HG02571 (cell line): ENCODE measurements around the gene MOK.
"Not testable (repeated sequence)": the region's sequence is repeated elsewhere in the genome, so short reads cannot be mapped to it uniquely, and the experiment has no call there.

Source experiments
- ATAC-seq: cut with Tn5 transposase; IDR thresholded peaks from one replicate; pipeline ENCODE4 v1.9.1; 2021; ENCODE audit warnings: mild to moderate bottlenecking, moderate library complexity; ENCODE audit not compliant: unreplicated experiment

The MOK gene

GRCh38 chr14:102321456-102322422, 16.8 kb upstream of the MOK start:
- ATAC-seq = no peak

GRCh38 chr14:102320671-102321455, 15.9 kb upstream of the MOK start:
- ATAC-seq = no peak

DNA sequence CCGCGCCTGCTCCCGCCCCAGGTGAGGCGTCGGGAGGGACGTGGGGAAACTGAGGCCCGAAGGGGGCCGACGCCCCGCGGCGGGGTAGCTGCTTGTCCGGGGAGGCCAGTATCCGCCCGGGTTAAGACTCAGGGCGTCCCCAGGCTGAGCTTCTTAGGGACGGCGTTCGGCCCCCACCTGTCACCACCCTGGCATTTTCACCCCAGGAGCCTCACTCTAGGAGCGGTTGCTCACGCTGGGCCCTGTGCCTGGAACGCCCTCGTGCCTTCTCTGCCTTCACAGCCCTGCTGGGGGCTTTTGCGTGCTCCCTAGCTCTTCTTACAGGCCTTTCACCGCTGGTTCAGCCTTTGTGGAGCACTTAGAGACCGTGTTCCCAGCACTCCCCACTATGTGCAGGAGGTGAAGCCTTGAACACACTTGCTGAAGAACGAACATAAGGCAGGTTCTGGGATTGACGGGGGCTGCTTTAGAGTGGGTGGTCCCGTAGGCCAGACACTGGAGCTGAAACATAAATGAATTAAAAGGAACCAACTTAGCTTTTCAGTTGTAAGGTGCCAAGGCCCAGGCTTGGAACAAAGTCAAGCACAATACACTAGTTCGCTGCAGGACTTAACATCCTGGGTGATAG, 15.2 kb upstream of the MOK start:
- peak; percentile 26 for ATAC-seq

DNA sequence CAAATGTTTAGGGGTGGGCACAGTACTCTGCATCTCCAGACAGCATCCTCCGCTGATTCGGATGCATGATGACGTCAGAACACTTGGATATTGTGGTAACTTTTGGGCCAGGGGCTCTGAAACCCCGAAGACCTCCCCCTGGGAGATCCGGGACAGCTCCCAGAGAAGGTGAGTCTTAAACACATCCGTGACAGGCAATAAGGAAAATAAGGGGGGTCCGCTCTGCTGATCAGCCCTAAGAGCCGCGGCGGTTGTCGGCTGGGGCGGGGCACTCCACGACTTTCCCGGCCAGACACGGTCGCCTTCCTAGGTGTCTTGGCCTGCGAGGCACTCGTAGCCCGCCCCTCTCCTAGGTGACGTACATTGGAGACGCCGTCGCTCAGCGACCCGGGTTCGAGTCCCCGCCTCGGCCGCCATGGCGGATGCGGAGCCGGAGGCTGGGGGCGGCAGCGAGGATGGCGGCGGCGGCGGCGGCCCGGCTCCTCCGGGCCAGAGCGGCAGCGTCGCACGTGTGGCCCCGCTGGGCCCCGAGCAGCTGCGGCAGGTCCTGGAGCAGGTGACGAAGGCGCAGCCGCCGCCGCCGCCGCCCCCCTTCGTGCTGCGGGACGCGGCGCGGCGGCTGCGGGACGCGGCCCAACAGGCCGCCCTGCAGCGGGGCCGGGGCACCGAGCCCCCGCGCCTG, 14.5 kb upstream of the MOK start, which contains the start of gene ZNF839:
TSS of gene ZNF839 (plus strand) at position 396 of the 682 bp plus-strand sequence. CDS start at position 416, 20 bp downstream.
- ATAC-seq = peak; percentile 47

GRCh38 chr14:102318781-102319276, 13.9 kb upstream of the MOK start:
- no peak for ATAC-seq

- no peak for ATAC-seq
These were observed 12.7 kb upstream of the MOK start for GRCh38 chr14:102317564-102318248.

GRCh38 chr14:102316743-102317563, 12.0 kb upstream of the MOK start:
- ATAC-seq = peak; percentile 57

DNA sequence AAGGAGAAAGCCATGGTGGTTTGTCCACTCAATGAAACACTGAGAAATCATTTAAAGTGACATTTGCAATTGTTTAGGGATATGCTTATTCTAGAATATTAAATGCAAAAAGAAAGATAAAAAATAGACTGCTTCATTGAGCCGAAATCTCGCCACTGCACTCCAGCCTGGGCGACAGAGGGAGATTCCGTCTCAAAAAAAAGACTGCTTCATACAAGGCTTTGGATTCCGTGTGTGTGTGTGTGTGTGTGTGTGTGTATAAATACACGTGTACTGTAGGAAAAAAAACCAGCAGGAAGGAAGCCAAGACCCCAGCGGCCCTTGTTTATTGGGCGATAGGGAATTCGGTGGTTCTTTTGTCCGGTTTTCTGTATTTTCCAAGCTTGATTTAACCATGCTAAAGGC, 11.4 kb upstream of the MOK start:
- no peak for ATAC-seq

GRCh38 chr14:102315121-102315520, 10.2 kb upstream of the MOK start:
- no peak for ATAC-seq

DNA sequence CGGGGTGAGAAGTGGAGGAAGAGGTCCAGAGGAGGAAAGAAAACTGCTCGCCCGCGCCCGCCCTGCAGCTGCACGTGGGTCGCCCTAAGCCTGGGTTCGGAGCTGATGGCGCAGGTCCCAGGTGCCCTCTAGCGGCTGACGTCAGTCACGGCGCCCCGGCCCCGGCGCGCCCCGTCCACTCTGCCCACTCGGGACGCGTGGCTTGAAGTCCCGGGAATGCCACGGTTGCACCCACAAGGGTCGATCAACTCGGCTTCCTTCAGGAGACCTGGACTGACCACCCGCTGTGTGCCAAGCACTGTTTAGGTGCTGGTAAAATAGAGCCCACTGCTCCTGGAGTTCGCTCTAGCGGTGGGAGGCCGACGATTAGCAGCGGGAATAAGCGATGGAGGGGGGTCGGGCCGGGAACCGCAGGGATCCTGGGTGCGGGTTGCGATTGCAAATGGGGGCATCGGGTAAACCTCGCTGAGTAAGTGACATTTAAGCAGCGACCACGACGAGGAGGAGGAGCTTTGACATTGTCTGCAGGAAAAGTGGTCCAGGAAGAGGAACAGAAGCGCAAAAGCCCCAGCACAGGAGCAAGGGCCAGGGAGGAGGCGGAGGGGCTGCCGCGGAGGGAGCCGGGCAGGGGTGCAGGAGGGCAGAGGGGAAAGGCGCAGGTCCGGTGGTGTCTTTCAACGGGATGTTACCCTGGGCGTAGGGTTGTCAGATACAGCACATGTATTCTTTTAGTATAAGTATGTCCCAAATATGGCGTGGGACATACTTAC, 9.5 kb upstream of the MOK start:
- peak; percentile 45 for ATAC-seq

GRCh38 chr14:102303664-102304063, 1.3 kb downstream of the MOK start:
- no peak for ATAC-seq

DNA sequence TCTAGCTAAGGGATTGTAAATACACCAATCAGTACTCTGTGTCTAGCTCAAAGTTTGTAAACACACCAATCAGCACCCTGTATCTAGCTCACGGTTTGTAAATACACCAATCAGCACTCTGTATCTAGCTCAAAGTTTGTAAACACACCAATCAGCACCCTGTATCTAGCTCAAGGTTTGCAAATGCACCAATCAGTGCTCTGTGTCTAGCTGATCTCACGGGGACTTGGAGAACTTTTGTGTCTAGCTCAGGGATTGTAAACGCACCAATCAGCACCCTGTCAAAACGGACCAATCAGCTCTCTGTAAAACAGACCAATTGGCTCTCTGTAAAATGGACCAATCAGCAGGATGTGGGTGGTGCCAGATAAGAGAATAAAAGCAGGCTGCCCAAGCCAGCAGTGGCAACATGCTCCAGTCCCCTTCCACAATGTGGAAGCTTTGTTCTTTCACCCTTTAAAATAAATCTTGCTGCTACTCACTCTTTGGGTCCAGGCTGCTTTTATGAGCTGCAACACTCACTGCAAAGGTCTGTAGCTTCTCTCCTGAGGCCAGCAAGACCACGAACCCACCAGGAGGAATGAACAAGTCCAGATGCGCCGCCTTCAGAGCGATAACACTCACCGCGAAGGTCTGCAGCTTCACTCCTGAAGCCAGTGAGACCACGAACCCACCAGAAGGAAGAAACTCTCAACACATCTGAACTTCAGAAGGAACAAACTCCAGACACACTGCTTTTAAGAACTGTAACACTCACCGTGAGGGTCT, 6.5 kb downstream of the MOK start:
- ATAC-seq = not testable (repeated sequence)

GRCh38 chr14:102297436-102298170, 7.4 kb downstream of the MOK start:
- ATAC-seq = no peak

DNA sequence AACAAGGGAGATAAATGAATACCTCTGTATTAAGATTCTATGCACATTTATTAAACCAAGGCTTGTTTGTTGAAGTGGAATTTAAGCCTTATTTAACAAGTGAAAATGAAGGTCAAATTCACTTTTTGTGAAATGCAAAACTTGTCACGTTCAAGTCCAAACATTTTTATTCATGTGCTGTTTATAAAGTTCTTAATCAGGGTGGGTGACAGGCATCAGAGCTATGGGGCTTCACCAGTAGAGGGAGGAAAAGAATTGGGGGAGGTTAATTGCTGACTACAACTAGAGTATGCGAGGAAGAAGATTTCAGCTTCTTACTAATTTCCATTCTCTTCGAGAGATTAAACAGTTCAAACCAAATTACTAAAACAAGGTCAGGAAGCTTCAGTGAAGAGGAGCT, 9.7 kb downstream of the MOK start:
- no peak for ATAC-seq

- ATAC-seq = no peak
These were observed 11.2 kb downstream of the MOK start for GRCh38 chr14:102293781-102294180.

DNA sequence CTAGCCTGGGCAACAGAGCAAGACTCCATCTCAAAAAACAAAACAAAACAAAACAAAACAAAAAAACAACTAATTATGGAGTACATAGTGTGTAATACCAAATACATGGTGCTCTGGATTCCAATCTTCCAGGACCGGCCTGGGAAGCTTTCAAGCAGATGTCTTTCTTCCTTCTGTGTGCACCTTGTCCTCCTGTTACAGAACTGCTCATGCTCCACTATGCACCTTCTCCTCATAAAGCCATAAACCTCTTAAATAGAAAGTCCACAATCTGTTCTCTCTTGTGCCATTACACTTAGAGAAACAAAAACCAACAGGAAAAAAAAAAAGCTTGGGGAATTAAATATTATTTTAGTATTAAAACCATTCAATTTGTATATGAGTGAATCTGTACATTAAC, 12.5 kb downstream of the MOK start:
- ATAC-seq = no peak

- no peak for ATAC-seq
These were observed 16.8 kb downstream of the MOK start for GRCh38 chr14:102288139-102288538.
